ENCODE measurements around the gene PEX11G. TPM values are rescaled to one million over a fixed set of nuclear protein-coding genes. Genes with fewer than 3 reads are reported as not detected.

Gene PEX11G
- total and polyA plus RNA-seq, 10 of the 15 experiments (the other 5 are each of a cell fraction or from before 2014, with no cell fraction given) = 0.05 to 1.8 (median 0.73) TPM; not detected in 1

- TF ChIP-seq ZBTB11 (CRISPR knock-in tag; IDR thresholded peaks at IDR 0.05) (no peak), HDGF (IDR thresholded peaks at IDR 0.05) (no peak), MXI1 (IDR thresholded peaks at IDR 0.05; ENCODE audit: low read depth, low read length) (peak; percentile 44; the same call in 1 of the 2 replicates), SIX5 (IDR thresholded peaks at IDR 0.05; ENCODE audit: low read depth, low read length, severe bottlenecking) (peak; percentile 78), CHD2 (IDR thresholded peaks at IDR 0.05; ENCODE audit: borderline replicate concordance, low read depth, low read length) (0 out of 2 replicates have a peak, but pooled peaks have one; percentile 37), PAX8 (IDR thresholded peaks at IDR 0.05) (no peak), SUPT20H (IDR thresholded peaks at IDR 0.05; ENCODE audit: borderline replicate concordance, control insufficient read depth, low read depth, low read length) (no peak), GABPA (IDR thresholded peaks at IDR 0.05; ENCODE audit: low read depth) (no peak), ETV6 (conservative IDR thresholded peaks at IDR 0.05 in 1 of 2, IDR thresholded peaks at IDR 0.05 in 1 of 2; ENCODE audit: borderline replicate concordance in 1 of 2, low read depth in 1 of 2) (no peak), RAD51 (IDR thresholded peaks at IDR 0.05) (no peak), MTA2 (IDR thresholded peaks at IDR 0.05; ENCODE audit: low read depth) (0 out of 2 replicates have a peak, but pooled peaks have one; percentile 4), SIN3A (IDR thresholded peaks at IDR 0.05; ENCODE audit: low read depth, low read length) (peak; percentile 48; the same call in 1 of the 2 replicates), RUNX3 (IDR thresholded peaks at IDR 0.05; ENCODE audit: low read length) (peak; percentile 23; the same call in 1 of the 2 replicates), POLR2AphosphoS5 (IDR thresholded peaks at IDR 0.05; ENCODE audit: low read length) (peak; percentile 63; the same call in 1 of the 2 replicates), FOXM1 (IDR thresholded peaks at IDR 0.05; ENCODE audit: low read depth, low read length) (no peak), CHD1 (IDR thresholded peaks at IDR 0.05; ENCODE audit: low read depth, low read length) (no peak), RELB (IDR thresholded peaks at IDR 0.05; ENCODE audit: low read depth) (peak; percentile 50; the same call in 1 of the 2 replicates), TCF7 (IDR thresholded peaks at IDR 0.05; ENCODE audit: borderline replicate concordance) (no peak), FOS (IDR thresholded peaks at IDR 0.05; ENCODE audit: borderline replicate concordance, extremely low read depth, insufficient read length) (no peak), NR2C1 (IDR thresholded peaks at IDR 0.05) (peak; percentile 62), MYC (IDR thresholded peaks at IDR 0.05; ENCODE audit: insufficient read depth, insufficient read length, insufficient replicate concordance, low read length, severe bottlenecking) (no peak), EGR1 (IDR thresholded peaks at IDR 0.05; ENCODE audit: borderline replicate concordance in 1 of 2, low read depth in 2 of 2, low read length in 2 of 2) (no peak)
These were observed 45.2 kb upstream of the PEX11G start (continued) for GRCh38 chr19:7533925-7534480.

All from GM12878 (cell line).